Adipose tissue (tissue), 3 donors: ENCODE data around the gene HLA-A. TPM values are rescaled to one million over a fixed set of nuclear protein-coding genes. Genes with fewer than 3 reads are reported as not detected.
A peak's percentile ranks its signal among the peaks of the same experiment; 100 is the strongest.
"Not testable (repeated sequence)": the region's sequence is repeated elsewhere in the genome, so short reads cannot be mapped to it uniquely, and the experiment has no call there.

ENCODE experiments used
- H3K27ac ChIP-seq: one replicate; pipeline ENCODE4 v1.5.1; 2013; ENCODE audit warnings: low read depth, low read length
- WGBS, 3 donors: extraction: QIAGEN DNeasy Blood & Tissue Kit; methylation state at CpG; one replicate each; pipeline ENCODE4 v1.1.7; 2013; 5-methylcytosine and 5-hydroxymethylcytosine counted together
- polyA plus RNA-seq, 3 donors: library from polyadenylated mRNA; stranded (reverse); fragments of 200-250 nt; gene quantifications; one replicate each; pipeline ENCODE4 v1.2.3, GENCODE V29; 2013
- donor health status: healthy with polysubstance abuse.
- donor health status: Bipolar disorder and iron deficiency.
- donor health status: healthy.

Gene HLA-A
- polyA plus RNA-seq, 3 donors: 247 to 458 (median 264) TPM

- WGBS, 3 donors: 0 to 1% (median 1%) methylated on average over 62 to 66 of the region's 66 CpGs
- peak overlapping the region; percentile 74 for H3K27ac ChIP-seq
Measured at GRCh38 chr6:29976588-29977424, 34.5 kb downstream of the HLA-A start.

- 49 to 61% (median 52%) methylated on average over 4 of the region's 4 CpGs for WGBS, 3 donors
- H3K27ac ChIP-seq: peak overlapping the region; percentile 74
Measured at GRCh38 chr6:29977425-29977727, 35.0 kb downstream of the HLA-A start.

GRCh38 chr6:29980013-29980412, 37.7 kb downstream of the HLA-A start:
- 86 to 100% methylated on average over 1 to 2 of the region's 4 CpGs; no CpG with 5 or more reads in 1 of the 3 donors for WGBS, 3 donors
- not testable (repeated sequence) for H3K27ac ChIP-seq

- 72 to 88% (median 77%) methylated on average over 10 of the region's 10 CpGs for WGBS, 3 donors
- H3K27ac ChIP-seq: no peak overlapping the region
Measured at GRCh38 chr6:29980511-29980910, 38.2 kb downstream of the HLA-A start.

GRCh38 chr6:29981211-29981812, 39.0 kb downstream of the HLA-A start:
- H3K27ac ChIP-seq: no peak overlapping the region
- 47 to 74% (median 61%) methylated on average over 8 of the region's 8 CpGs for WGBS, 3 donors

- no peak overlapping the region for H3K27ac ChIP-seq
Measured at GRCh38 chr6:29982097-29982496, 39.8 kb downstream of the HLA-A start.

GRCh38 chr6:29984232-29984631, 41.9 kb downstream of the HLA-A start:
- WGBS, 3 donors: 44 to 88% (median 49%) methylated on average over 3 of the region's 3 CpGs
- no peak overlapping the region for H3K27ac ChIP-seq

GRCh38 chr6:29984992-29985391, 42.7 kb downstream of the HLA-A start:
- WGBS, 3 donors: 70 to 94% (median 72%) methylated on average over 2 of the region's 2 CpGs
- H3K27ac ChIP-seq: no peak overlapping the region

GRCh38 chr6:29986179-29986781, 43.9 kb downstream of the HLA-A start:
- H3K27ac ChIP-seq: no peak overlapping the region
- 48 to 68% (median 53%) methylated on average over 4 of the region's 4 CpGs for WGBS, 3 donors

GRCh38 chr6:29989211-29989610, 46.9 kb downstream of the HLA-A start:
- WGBS, 3 donors: 77 to 95% (median 90%) methylated on average over 2 of the region's 2 CpGs
- H3K27ac ChIP-seq: no peak overlapping the region

- no peak overlapping the region for H3K27ac ChIP-seq
Measured at GRCh38 chr6:29990931-29991330, 48.6 kb downstream of the HLA-A start.

GRCh38 chr6:29992807-29993206, 50.5 kb downstream of the HLA-A start:
- WGBS, 3 donors: 58 to 75% (median 74%) methylated on average over 2 of the region's 2 CpGs
- no peak overlapping the region for H3K27ac ChIP-seq

GRCh38 chr6:29994826-29995225, 52.5 kb downstream of the HLA-A start:
- H3K27ac ChIP-seq: no peak overlapping the region
- WGBS, 3 donors: 72 to 86% (median 79%) methylated on average over 5 of the region's 5 CpGs

GRCh38 chr6:29995340-29995777, 53.0 kb downstream of the HLA-A start:
- H3K27ac ChIP-seq: no peak overlapping the region
- 27 to 62% (median 55%) methylated on average over 1 to 2 of the region's 2 CpGs for WGBS, 3 donors

Other genes with a start within 250 kb of the HLA-A start
- gene HLA-F, start 219.1 kb upstream of the HLA-A start, polyA plus RNA-seq: 10 to 100 TPM; 43.4 to 99.6 (median 88.8) TPM
- gene HLA-G, start 114.7 kb upstream of the HLA-A start, polyA plus RNA-seq: under 1 TPM in 1 of 3 donors, not detected in 2; 0.07 TPM
- gene POLR1H, start 118.7 kb downstream of the HLA-A start, polyA plus RNA-seq: 10 to 100 TPM; 33.2 to 39.4 (median 33.5) TPM
- 10 to 100 TPM; 34.0 to 58.8 (median 46.7) TPM for gene PPP1R11, start 124.7 kb downstream of the HLA-A start, polyA plus RNA-seq
- 1 to 10 TPM in 1 of 3 donors, under 1 TPM in 1, not detected in 1; 0.12 to 1.0 TPM for gene RNF39, start 133.2 kb downstream of the HLA-A start, polyA plus RNA-seq
- 1 to 10 TPM in 1 of 3 donors, under 1 TPM in 1, not detected in 1; 0.21 to 1.2 TPM for gene TRIM31, start 170.6 kb downstream of the HLA-A start, polyA plus RNA-seq
- not detected for gene TRIM40, start 193.6 kb downstream of the HLA-A start, polyA plus RNA-seq
- not detected for gene TRIM10, start 218.7 kb downstream of the HLA-A start, polyA plus RNA-seq
- not detected for gene TRIM15, start 221.0 kb downstream of the HLA-A start, polyA plus RNA-seq